WTC11 (cell line): ENCODE data around the gene ANAPC16. TPM values are rescaled to one million over a fixed set of nuclear protein-coding genes. Genes with fewer than 3 reads are reported as not detected.
"Not testable (repeated sequence)": the region's sequence is repeated elsewhere in the genome, so short reads cannot be mapped to it uniquely, and the experiment has no call there.

Source experiments
- ATAC-seq: fragments of 200-7000 bp; cut with Tn5 transposase; 2 replicates; pipeline ENCODE4 v1.10.0; 2021; ENCODE audit warnings: mild to moderate bottlenecking, moderate library complexity
- CTCF ChIA-PET: fragments of 300-600 bp; sonication (Branson Sonifier 250); formaldehyde crosslinking; loops from one replicate; lab custom pipeline; 2021; ENCODE audit warnings: antibody characterized with exemption; lab: Charles Lee
- POLR2A ChIA-PET: fragments of 350-600 bp; sonication (Branson Sonifier 250); formaldehyde crosslinking; loops from one replicate; lab custom pipeline; 2021; ENCODE audit warnings: antibody characterized with exemption; lab: Charles Lee
- DNase-seq: peaks from one replicate; pipeline ENCODE4 v3.0.0; 2021; ENCODE audit warnings: low spot score
- H3K27ac Mint-ChIP-seq: 2 replicates; pipeline ENCODE4 v1.8.0; 2021; ENCODE audit warnings: mixed read lengths
- H3K27me3 Mint-ChIP-seq: 2 replicates; pipeline ENCODE4 v1.8.0; 2021; ENCODE audit warnings: low read depth, mild to moderate bottlenecking, moderate library complexity, mixed read lengths
- H3K36me3 Mint-ChIP-seq: 2 replicates; pipeline ENCODE4 v1.8.0; 2021; ENCODE audit warnings: mixed read lengths
- H3K4me1 Mint-ChIP-seq: 2 replicates; pipeline ENCODE4 v1.8.0; 2022; ENCODE audit warnings: mixed read lengths
- H3K4me3 Mint-ChIP-seq: 2 replicates; pipeline ENCODE4 v1.8.0; 2021; ENCODE audit warnings: mild to moderate bottlenecking, moderate library complexity, mixed read lengths
- H3K9me3 Mint-ChIP-seq: 2 replicates; pipeline ENCODE4 v1.8.0; 2021; ENCODE audit warnings: mixed read lengths
- FOXP1 ChIP-seq: sonication (generic); formaldehyde crosslinking; IDR thresholded peaks from 2 replicates; pipeline ENCODE4 v1.8.0; 2022; ENCODE audit warnings: missing genetic modification reagents, mild to moderate bottlenecking, moderate library complexity, borderline replicate concordance
- NR3C1 ChIP-seq: sonication (generic); formaldehyde crosslinking; conservative IDR thresholded peaks from 2 replicates; pipeline ENCODE4 v1.8.1; 2023; ENCODE audit warnings: low read depth, mild to moderate bottlenecking, missing genetic modification reagents
- ZBTB21 ChIP-seq: sonication (generic); formaldehyde crosslinking; IDR thresholded peaks from 2 replicates; pipeline ENCODE4 v1.8.1; 2023; ENCODE audit warnings: mild to moderate bottlenecking, missing genetic modification reagents, borderline replicate concordance
- ZNF121 ChIP-seq: sonication (generic); formaldehyde crosslinking; IDR thresholded peaks from 2 replicates; pipeline ENCODE4 v1.8.0; 2023; ENCODE audit warnings: missing genetic modification reagents
- ZNF263 ChIP-seq: sonication (generic); formaldehyde crosslinking; IDR thresholded peaks from 2 replicates; pipeline ENCODE4 v1.8.1; 2022; ENCODE audit warnings: low read depth, mild to moderate bottlenecking, moderate library complexity, missing genetic modification reagents
- ZNF317 ChIP-seq: sonication (generic); formaldehyde crosslinking; IDR thresholded peaks from 2 replicates; pipeline ENCODE4 v1.8.1; 2023; ENCODE audit warnings: low read depth, mild to moderate bottlenecking, moderate library complexity, missing genetic modification reagents, borderline replicate concordance
- total RNA-seq: library from RNA; stranded (reverse); gene quantifications from 3 replicates; pipeline ENCODE4 v1.2.3, GENCODE V29; 2021
- TF ChIP-seq, protein P1 (sequence below): fragments of 250-450 bp; sonication (Bioruptor Pico); IDR thresholded peaks from 2 replicates; pipeline ENCODE4 v1.9.0; 2021; ENCODE audit warnings: moderate library complexity, mild to moderate bottlenecking, inconsistent platforms, borderline replicate concordance
- TF ChIP-seq, protein P2 (sequence below): sonication (generic); formaldehyde crosslinking; IDR thresholded peaks from 2 replicates; pipeline ENCODE4 v1.8.0; 2022; ENCODE audit warnings: mild to moderate bottlenecking, missing genetic modification reagents
- TF ChIP-seq, protein P3 (sequence below): sonication (generic); formaldehyde crosslinking; IDR thresholded peaks from 2 replicates; pipeline ENCODE4 v1.8.0; 2023; ENCODE audit warnings: mild to moderate bottlenecking, missing genetic modification reagents

Gene ANAPC16
- total RNA-seq, 1 experiment from 2014 or later: 52.3 TPM

DNA sequence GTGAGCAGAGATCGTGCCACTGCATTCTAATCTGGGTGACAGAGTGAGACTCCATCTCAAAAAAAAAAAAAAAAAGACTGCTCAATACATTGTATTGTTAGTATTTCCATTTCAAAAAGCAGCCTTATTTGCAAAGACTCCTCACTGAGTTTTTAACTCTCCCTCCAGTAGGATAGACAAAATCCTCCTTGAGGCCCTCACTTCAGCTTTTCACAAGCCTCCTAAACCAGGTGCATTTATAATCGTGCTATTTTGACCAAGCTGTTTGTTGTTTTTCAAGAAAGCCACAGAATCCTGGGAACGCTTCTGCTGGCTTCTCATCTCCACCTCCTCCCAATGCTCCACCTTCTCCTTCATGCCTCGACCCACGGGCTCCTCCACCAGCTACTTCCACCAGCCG lies 51.6 kb downstream of the ANAPC16 start:
- Mint-ChIP-seq H3K27me3 (no peaks in the 10 kb centered on the region), H3K36me3 (no peaks in the 10 kb centered on the region), H3K4me1 (peaks cover 53% of the 10 kb centered on the region), H3K9me3 (no peaks in the 10 kb centered on the region), H3K4me3 (peak overlapping the region; percentile 33), H3K27ac (peak overlapping the region; percentile 92)
- CTCF ChIA-PET: interaction anchor here (1.0 kb wide), 1 partner anchor 45 kb away, joined by 5 read pairs; no protein-coding TSS in a partner anchor
- ATAC-seq: peak; percentile 32
- no peak for DNase-seq
- TF ChIP-seq ZBTB21 (CRISPR knock-in tag) (no peak), ZNF317 (CRISPR knock-in tag) (no peak), NR3C1 (CRISPR knock-in tag) (no peak), FOXP1 (no peak)
- TF ChIP-seq, protein P1, sequence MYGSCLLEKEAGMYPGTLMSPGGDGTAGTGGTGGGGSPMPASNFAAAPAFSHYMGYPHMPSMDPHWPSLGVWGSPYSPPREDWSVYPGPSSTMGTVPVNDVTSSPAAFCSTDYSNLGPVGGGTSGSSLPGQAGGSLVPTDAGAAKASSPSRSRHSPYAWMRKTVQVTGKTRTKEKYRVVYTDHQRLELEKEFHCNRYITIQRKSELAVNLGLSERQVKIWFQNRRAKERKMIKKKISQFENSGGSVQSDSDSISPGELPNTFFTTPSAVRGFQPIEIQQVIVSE (CRISPR knock-in tag): no peak
- TF ChIP-seq, protein P2, sequence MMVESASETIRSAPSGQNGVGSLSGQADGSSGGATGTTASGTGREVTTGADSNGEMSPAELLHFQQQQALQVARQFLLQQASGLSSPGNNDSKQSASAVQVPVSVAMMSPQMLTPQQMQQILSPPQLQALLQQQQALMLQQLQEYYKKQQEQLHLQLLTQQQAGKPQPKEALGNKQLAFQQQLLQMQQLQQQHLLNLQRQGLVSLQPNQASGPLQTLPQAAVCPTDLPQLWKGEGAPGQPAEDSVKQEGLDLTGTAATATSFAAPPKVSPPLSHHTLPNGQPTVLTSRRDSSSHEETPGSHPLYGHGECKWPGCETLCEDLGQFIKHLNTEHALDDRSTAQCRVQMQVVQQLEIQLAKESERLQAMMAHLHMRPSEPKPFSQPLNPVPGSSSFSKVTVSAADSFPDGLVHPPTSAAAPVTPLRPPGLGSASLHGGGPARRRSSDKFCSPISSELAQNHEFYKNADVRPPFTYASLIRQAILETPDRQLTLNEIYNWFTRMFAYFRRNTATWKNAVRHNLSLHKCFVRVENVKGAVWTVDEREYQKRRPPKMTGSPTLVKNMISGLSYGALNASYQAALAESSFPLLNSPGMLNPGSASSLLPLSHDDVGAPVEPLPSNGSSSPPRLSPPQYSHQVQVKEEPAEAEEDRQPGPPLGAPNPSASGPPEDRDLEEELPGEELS (CRISPR knock-in tag): no peak
- POLR2A ChIA-PET: interaction anchor here (0.6 to 1.3 kb wide), 5 partner anchors 9 to 591 kb away, joined by 3 to 4 read pairs (median 3); no protein-coding TSS in a partner anchor

DNA sequence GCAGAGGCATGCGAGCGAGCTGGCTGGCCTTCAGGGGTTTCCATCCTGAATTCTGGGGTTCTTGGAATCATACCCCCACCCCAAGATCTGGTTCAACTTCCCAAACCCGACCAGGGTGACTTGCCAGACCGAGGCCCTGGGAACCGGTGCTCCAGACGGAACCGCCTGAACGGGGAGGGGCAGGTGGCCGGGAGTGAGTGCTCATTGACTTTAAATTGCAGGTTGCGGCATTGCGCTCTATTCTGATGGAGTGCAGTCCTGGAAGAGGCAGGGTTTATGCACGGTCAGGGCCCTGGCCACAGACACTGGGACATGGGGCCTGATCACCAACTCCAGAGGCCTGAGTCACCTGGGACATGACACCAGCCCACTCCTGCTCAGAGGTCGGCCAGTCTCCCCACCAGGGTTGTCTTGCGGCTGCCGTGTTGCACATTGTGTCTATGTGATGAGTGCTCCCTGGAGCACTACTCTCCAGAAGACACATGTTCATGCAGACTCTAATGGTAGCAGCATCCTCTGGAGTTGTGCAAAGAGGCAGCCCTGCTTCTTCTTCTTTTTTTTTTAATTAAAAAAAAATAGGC lies 52.1 kb downstream of the ANAPC16 start:
- no peaks in the 10 kb centered on the region for H3K27me3 Mint-ChIP-seq

DNA sequence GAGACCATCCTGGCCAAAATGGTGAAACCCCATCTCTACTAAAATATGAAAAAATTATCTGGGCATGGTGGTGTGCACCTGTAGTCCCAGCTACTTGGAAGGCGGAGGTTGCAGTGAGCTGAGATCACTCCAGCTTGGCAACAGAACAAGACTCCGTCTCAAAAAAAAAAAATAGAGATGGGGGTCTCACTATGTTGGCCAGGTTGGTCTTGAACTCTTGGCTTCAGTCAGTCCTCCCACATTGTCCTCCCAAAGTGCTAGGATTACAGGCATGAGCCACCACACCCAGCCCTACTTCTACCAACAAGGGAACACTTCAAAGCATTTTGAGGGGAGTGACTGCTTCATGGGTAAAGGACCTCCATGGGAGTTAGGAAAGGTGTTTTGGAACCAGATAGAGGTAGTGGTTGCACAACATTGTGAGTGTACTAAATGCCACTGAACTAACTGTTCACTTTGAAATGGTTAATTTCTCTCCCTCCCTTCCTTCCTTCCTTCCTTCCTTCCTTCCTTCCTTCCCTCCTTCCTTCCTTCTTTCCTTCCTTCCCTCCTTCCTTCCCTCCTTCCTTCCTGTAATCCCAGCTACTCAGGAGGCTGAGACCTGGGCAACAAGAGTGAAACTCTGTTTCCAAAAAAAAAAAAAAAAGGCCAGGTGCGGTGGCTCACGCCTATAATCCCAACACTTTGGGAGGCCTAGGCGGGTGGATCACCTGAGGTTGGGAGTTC lies 52.8 kb downstream of the ANAPC16 start:
- H3K36me3 Mint-ChIP-seq, H3K9me3 Mint-ChIP-seq, CTCF ChIA-PET, H3K27ac Mint-ChIP-seq, ATAC-seq, H3K4me3 Mint-ChIP-seq, H3K27me3 Mint-ChIP-seq, DNase-seq: not testable (repeated sequence)
- POLR2A ChIA-PET: interaction anchor here (0.6 to 2.5 kb wide), 2 partner anchors 8 to 20 kb away, joined by 6 to 13 read pairs; no protein-coding TSS in a partner anchor
- peaks cover 54% of the 10 kb centered on the region for H3K4me1 Mint-ChIP-seq
- peak; percentile 62; the same call in 1 of the 2 replicates for TF ChIP-seq ZNF121

More for the DNA sequence above, 52.1 kb downstream of the ANAPC16 start:
- no peak for ATAC-seq
- peaks cover 57% of the 10 kb centered on the region for H3K4me1 Mint-ChIP-seq
- CTCF ChIA-PET: no interaction called here
- H3K27ac Mint-ChIP-seq: peak overlapping the region; percentile 92
- H3K4me3 Mint-ChIP-seq: peak overlapping the region; percentile 33
- DNase-seq: peak; percentile 54
- POLR2A ChIA-PET: interaction anchor here (0.7 to 1.3 kb wide), 3 partner anchors 8 to 18 kb away, joined by 3 to 4 read pairs (median 3); no protein-coding TSS in a partner anchor
- TF ChIP-seq ZNF263 (CRISPR knock-in tag) (peak; percentile 85), NR3C1 (CRISPR knock-in tag) (no peak)
- no peaks in the 10 kb centered on the region for H3K36me3 Mint-ChIP-seq
- H3K9me3 Mint-ChIP-seq: no peaks in the 10 kb centered on the region

DNA sequence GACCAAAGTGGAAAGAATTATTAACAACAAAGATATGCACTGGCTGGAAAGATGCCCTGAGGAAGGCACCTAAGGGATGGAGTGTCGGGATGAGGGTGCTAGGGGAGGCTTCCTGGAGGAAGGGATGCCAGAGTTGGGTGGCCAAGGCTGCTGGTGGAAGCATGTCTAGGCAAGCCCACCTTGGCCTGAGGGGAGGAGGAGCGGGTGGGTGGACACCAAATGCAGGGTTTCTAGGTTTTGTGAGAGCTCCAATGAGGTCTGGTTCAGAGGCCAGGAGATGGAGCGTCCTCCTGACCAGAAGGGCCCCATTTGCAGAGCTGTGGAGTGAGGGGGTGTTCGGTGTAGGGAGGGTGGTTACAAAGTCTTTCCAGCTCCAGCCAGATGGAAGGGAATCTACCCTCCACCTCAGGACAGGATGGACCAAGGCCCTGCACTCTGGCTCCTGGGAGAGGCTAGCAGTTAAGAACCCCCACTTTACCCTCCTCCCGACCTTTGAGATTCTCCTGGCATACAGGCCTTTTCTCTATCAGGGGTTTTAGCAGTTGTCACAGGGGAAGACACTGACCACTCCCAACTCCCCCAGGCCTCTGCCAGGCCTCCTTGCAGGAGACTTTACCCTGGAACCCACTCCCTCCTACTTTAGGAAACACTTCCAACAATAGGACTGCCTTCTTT lies 54.9 kb downstream of the ANAPC16 start:
- POLR2A ChIA-PET: interaction anchor here (0.7 to 2.5 kb wide), 5 partner anchors 10 to 183 kb away, joined by 3 to 13 read pairs (median 5); partner anchors contain the start of gene SPOCK2
- DNase-seq (no peak), ATAC-seq (no peak)
- H3K4me3 Mint-ChIP-seq: no peak overlapping the region
- TF ChIP-seq, protein P3, sequence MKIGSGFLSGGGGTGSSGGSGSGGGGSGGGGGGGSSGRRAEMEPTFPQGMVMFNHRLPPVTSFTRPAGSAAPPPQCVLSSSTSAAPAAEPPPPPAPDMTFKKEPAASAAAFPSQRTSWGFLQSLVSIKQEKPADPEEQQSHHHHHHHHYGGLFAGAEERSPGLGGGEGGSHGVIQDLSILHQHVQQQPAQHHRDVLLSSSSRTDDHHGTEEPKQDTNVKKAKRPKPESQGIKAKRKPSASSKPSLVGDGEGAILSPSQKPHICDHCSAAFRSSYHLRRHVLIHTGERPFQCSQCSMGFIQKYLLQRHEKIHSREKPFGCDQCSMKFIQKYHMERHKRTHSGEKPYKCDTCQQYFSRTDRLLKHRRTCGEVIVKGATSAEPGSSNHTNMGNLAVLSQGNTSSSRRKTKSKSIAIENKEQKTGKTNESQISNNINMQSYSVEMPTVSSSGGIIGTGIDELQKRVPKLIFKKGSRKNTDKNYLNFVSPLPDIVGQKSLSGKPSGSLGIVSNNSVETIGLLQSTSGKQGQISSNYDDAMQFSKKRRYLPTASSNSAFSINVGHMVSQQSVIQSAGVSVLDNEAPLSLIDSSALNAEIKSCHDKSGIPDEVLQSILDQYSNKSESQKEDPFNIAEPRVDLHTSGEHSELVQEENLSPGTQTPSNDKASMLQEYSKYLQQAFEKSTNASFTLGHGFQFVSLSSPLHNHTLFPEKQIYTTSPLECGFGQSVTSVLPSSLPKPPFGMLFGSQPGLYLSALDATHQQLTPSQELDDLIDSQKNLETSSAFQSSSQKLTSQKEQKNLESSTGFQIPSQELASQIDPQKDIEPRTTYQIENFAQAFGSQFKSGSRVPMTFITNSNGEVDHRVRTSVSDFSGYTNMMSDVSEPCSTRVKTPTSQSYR: no peak
- peaks cover 44% of the 10 kb centered on the region for H3K4me1 Mint-ChIP-seq
- H3K27ac Mint-ChIP-seq: no peak overlapping the region
- CTCF ChIA-PET: interaction anchor here (1.2 kb wide), 1 partner anchor 12 kb away, joined by 4 read pairs; no protein-coding TSS in a partner anchor
- no peaks in the 10 kb centered on the region for H3K9me3 Mint-ChIP-seq
- no peaks in the 10 kb centered on the region; the same call in 1 of the 2 replicates for H3K27me3 Mint-ChIP-seq
- H3K36me3 Mint-ChIP-seq: peaks cover 13% of the 10 kb centered on the region
